Subcutaneous abdominal adipose tissue (tissue), 5 donors: Measurements from ENCODE around the gene LILRA6.

Experiments
- H3K27ac ChIP-seq: one replicate; pipeline ENCODE4 v1.7.0; 2013; ENCODE audit warnings: low read depth, mild to moderate bottlenecking, inconsistent platforms, low read length, moderate library complexity
- H3K27me3 ChIP-seq, 5 donors: one replicate each; pipeline ENCODE4 v1.7.0; 2013; ENCODE audit warnings: low read length in 5 of 5, inconsistent platforms in 1 of 5; ENCODE audit not compliant: control insufficient read depth in 5 of 5, insufficient read depth in 4 of 5
- H3K36me3 ChIP-seq, 5 donors: one replicate each; pipeline ENCODE4 v1.7.0; 2013; ENCODE audit warnings: low read length in 5 of 5; ENCODE audit not compliant: control insufficient read depth in 5 of 5, insufficient read depth in 5 of 5
- H3K4me1 ChIP-seq, 5 donors: one replicate each; pipeline ENCODE4 v1.7.0; 2013; ENCODE audit warnings: low read length in 5 of 5, mild to moderate bottlenecking in 3 of 5, moderate library complexity in 1 of 5; ENCODE audit not compliant: control insufficient read depth in 5 of 5, insufficient read depth in 5 of 5
- H3K4me3 ChIP-seq, 5 donors: one replicate each; pipeline ENCODE4 v1.7.0; 2013; ENCODE audit warnings: low read length in 5 of 5, low read depth in 1 of 5
- H3K9ac ChIP-seq, 5 donors: one replicate each; pipeline ENCODE4 v1.7.0; 2013; ENCODE audit warnings: low read length in 5 of 5, mild to moderate bottlenecking in 4 of 5, moderate library complexity in 3 of 5
- H3K9me3 ChIP-seq, 5 donors: one replicate each; pipeline ENCODE4 v1.7.0; 2013; ENCODE audit warnings: low read length in 5 of 5; ENCODE audit not compliant: control insufficient read depth in 5 of 5
- donor health status: healthy.
- donor health status: healthy.
- donor health status: healthy.
- donor health status: healthy.
- donor health status: healthy.

The LILRA6 gene

GRCh38 chr19:54190503-54191010, 52.0 kb downstream of the LILRA6 start:
- H3K27me3 ChIP-seq = peaks cover 0 to 2% (median 0%) of the 10 kb centered on the region in 5 donors
- H3K4me1 ChIP-seq = peaks cover 6 to 26% (median 21%) of the 10 kb centered on the region in 5 donors
- peaks cover 0 to 33% (median 13%) of the 10 kb centered on the region in 5 donors for H3K36me3 ChIP-seq

DNA sequence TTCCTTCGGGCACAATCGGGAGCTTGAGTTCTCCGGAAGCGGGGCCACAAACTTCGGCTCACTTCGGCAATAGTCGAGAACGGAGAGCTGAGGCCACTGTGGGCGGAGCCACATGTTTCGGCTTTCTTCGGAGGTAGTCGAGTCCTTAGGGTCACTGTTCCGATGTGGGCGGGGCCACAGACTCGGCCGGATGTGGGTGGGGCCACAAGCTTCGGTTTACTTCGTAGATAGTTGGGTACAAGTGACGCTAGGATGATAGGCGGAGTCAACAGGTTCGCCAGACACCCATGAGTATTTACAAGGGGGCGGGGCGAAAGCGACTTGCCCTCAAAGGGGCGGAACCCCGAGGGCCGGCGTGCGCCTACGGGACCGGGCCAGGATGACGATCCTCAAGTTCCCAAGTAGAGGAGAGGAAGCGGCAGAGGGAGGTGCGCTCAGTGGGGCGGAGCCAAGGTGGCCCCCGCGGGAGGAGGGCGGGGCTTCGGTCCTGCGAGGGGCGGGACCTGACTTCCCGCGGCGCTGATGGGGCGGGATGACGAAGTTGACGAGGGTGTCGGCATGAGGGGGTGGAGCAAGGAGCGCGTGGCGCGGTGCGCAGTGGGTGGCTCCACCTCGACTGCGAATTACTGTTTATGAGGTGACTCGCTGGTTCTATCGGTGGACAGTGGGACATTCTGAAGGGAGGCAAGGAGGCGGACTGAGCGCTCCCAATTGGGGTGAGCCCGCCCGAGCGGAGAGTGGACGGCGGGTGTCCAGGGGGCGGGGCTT, 52.7 kb downstream of the LILRA6 start:
- peak overlapping the region; percentile 35 to 87 (median 84) for H3K4me3 ChIP-seq
- H3K9me3 ChIP-seq = no peaks in the 10 kb centered on the region
- peaks cover 6 to 26% (median 21%) of the 10 kb centered on the region in 5 donors for H3K4me1 ChIP-seq
- peak overlapping the region; percentile 63 to 94 (median 90) for H3K9ac ChIP-seq
- peaks cover 0 to 30% (median 13%) of the 10 kb centered on the region in 5 donors for H3K36me3 ChIP-seq
- peaks cover 0 to 2% (median 0%) of the 10 kb centered on the region in 5 donors for H3K27me3 ChIP-seq
- H3K27ac ChIP-seq = peak overlapping the region; percentile 98

More at GRCh38 chr19:54190503-54191010, 52.0 kb downstream of the LILRA6 start:
- Histone ChIP-seq H3K9me3 (no peaks in the 10 kb centered on the region), H3K9ac (peak overlapping the region; percentile 63 to 95 (median 93)), H3K4me3 (peak overlapping the region; percentile 40 to 87 (median 84)), H3K27ac (peak overlapping the region; percentile 98)

DNA sequence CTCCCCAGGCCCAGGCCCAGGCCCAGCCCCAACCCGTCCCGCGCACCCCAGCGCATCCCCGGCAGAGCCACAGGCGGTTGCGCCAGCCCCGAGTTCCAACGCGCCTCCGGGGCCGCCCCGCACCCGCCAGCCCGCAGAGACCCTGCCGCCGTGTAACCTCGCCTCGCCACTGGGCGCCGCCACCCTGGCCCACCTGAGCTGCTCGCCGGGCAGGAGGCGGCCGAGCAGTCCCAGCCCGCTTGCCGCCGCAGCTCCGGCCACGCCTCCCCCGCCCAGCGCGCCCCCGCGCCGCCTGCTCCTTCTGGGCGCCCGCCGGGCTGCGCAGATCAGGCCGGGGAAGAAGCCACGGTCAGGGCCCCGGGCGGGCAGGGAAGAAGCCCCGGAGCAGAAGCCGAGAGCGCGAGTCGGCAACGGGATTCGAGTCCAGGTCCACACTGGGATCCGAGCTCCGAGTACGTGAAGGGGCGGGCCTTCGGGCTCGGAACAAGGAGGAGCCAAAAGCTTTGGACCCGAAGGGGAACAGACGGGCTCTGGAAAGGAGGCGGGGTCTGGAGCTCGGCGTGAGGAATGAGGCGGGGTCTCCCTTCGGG, 53.4 kb downstream of the LILRA6 start, which contains the start of gene MBOAT7:
TSS of gene MBOAT7 (minus strand) at position 436 of the 590 bp plus-strand sequence. CDS start 1,072 bp downstream, outside the sequence.
- Histone ChIP-seq H3K9ac (peak within 1 kb of the TSS; percentile 63 to 94 (median 90)), H3K4me1 (peaks cover 6 to 26% (median 21%) of the 10 kb centered on the region in 5 donors), H3K4me3 (peak within 1 kb of the TSS; percentile 48 to 87 (median 84)), H3K36me3 (peaks cover 0 to 23% (median 13%) of the 10 kb centered on the region in 5 donors), H3K9me3 (no peaks in the 10 kb centered on the region), H3K27ac (peak within 1 kb of the TSS; percentile 98), H3K27me3 (peaks cover 0 to 2% (median 0%) of the 10 kb centered on the region in 5 donors)

- H3K9me3 ChIP-seq = no peaks in the 10 kb centered on the region
- H3K4me1 ChIP-seq = peaks cover 6 to 26% (median 21%) of the 10 kb centered on the region in 5 donors
- peak overlapping the region; percentile 98 for H3K27ac ChIP-seq
- H3K4me3 ChIP-seq = peak overlapping the region; percentile 48 to 85 (median 80)
- H3K27me3 ChIP-seq = peaks cover 0 to 2% (median 0%) of the 10 kb centered on the region in 5 donors
- peaks cover 0 to 22% (median 8%) of the 10 kb centered on the region in 5 donors for H3K36me3 ChIP-seq
- H3K9ac ChIP-seq = peak overlapping the region in 4 of 5 donors; percentile 72 to 85 (median 84)
These were observed 54.2 kb downstream of the LILRA6 start for GRCh38 chr19:54188215-54188871.

- H3K27ac ChIP-seq = no peak overlapping the region
- H3K27me3 ChIP-seq = peaks cover 0 to 2% (median 0%) of the 10 kb centered on the region in 5 donors
- no peaks in the 10 kb centered on the region for H3K9me3 ChIP-seq
- H3K9ac ChIP-seq = peak overlapping the region in 1 of 5 donors; percentile 1
- H3K4me3 ChIP-seq = no peak overlapping the region
- H3K36me3 ChIP-seq = peaks cover 0 to 20% (median 3%) of the 10 kb centered on the region in 5 donors
- H3K4me1 ChIP-seq = peaks cover 6 to 22% (median 17%) of the 10 kb centered on the region in 5 donors
These were observed 55.6 kb downstream of the LILRA6 start for GRCh38 chr19:54186934-54187381.
